B cell (primary cell): Measurements from ENCODE around the gene RPL41. TPM values are rescaled to one million over a fixed set of nuclear protein-coding genes. Genes with fewer than 3 reads are reported as not detected.

Experiments
- ATAC-seq: fragments of 200-7000 bp; cut with Tn5 transposase; one replicate; pipeline ENCODE4 v1.10.0; 2021; ENCODE audit warnings: low read depth, mild to moderate bottlenecking, moderate number of reproducible peaks, moderate library complexity
- CTCF ChIA-PET: fragments of 350-600 bp; sonication (Branson Sonifier 250); formaldehyde crosslinking; loops from one replicate; lab custom pipeline; 2021; ENCODE audit warnings: antibody characterized with exemption, inconsistent platforms; lab: Charles Lee
- POLR2A ChIA-PET: fragments of 350-600 bp; sonication (Branson Sonifier 250); formaldehyde crosslinking; loops from one replicate; lab custom pipeline; 2021; ENCODE audit warnings: antibody characterized with exemption; lab: Charles Lee
- DNase-seq: peaks from one replicate; pipeline ENCODE4 v3.0.0; 2013
- H2AFZ ChIP-seq: 2 replicates; pipeline ENCODE4 v1.6.1; 2012; ENCODE audit warnings: mild to moderate bottlenecking, low read depth, low read length; ENCODE audit not compliant: insufficient read depth, poor library complexity, severe bottlenecking
- H3K27ac ChIP-seq, 2 donors: 1 replicate in 1 of 2; 2 replicates in 1 of 2; pipeline ENCODE4 v1.5.1; 2012 to 2013; ENCODE audit warnings: low read length in 2 of 2, mild to moderate bottlenecking in 2 of 2, moderate library complexity in 1 of 2
- H3K27me3 ChIP-seq, 4 experiments: fragments of 200-600 bp in 1 of 4; sonication (generic) in 1 of 4; replicated peaks in 1 of 4; 1 replicate in 2 of 4; 2 replicates in 2 of 4; pipeline versions ENCODE4 v1.6.1 to v1.7.0; 2013 to 2016; ENCODE audit warnings: low read length in 3 of 4, mild to moderate bottlenecking in 2 of 4, mixed read lengths in 1 of 4, moderate library complexity in 1 of 4; ENCODE audit not compliant: insufficient read depth in 4 of 4, control insufficient read depth in 3 of 4; ENCODE audit errors: control extremely low read depth in 1 of 4
- H3K36me3 ChIP-seq, 2 experiments: replicated peaks in 1 of 2; 1 replicate in 1 of 2; 2 replicates in 1 of 2; pipeline versions ENCODE4 v1.6.1 to v1.7.1; 2013; ENCODE audit warnings: low read length in 1 of 2; ENCODE audit not compliant: insufficient read depth in 2 of 2, control insufficient read depth in 1 of 2; ENCODE audit errors: control extremely low read depth in 1 of 2, extremely low read depth in 1 of 2
- H3K4me1 ChIP-seq, 2 donors: fragments of 200-600 bp in 1 of 2; sonication (generic) in 1 of 2; 1 replicate in 1 of 2; 2 replicates in 1 of 2; pipeline versions ENCODE4 v1.5.1 to v1.6.1; 2013 to 2017; ENCODE audit warnings: low read length in 2 of 2; ENCODE audit not compliant: control insufficient read depth in 2 of 2, insufficient read depth in 2 of 2
- H3K4me2 ChIP-seq: replicated peaks from 2 replicates; pipeline ENCODE3; 2012; ENCODE audit warnings: mild to moderate bottlenecking, low read depth, low read length; ENCODE audit not compliant: poor library complexity, severe bottlenecking
- H3K4me3 ChIP-seq, 5 experiments: fragments of 200-600 bp in 1 of 5; sonication (generic) in 1 of 5; 1 replicate in 3 of 5; 2 replicates in 2 of 5; pipeline versions ENCODE4 v1.5.1 to v1.7.0; 2011 to 2016; ENCODE audit warnings: low read length in 4 of 5, mild to moderate bottlenecking in 4 of 5, low read depth in 2 of 5, control low read depth in 1 of 5, moderate library complexity in 1 of 5; ENCODE audit not compliant: insufficient read depth in 1 of 5; ENCODE audit errors: control extremely low read depth in 1 of 5, extremely low read depth in 1 of 5
- H3K79me2 ChIP-seq: fragments of 200-600 bp; sonication (generic); one replicate; pipeline ENCODE4 v1.6.0; 2016; ENCODE audit warnings: low read length; ENCODE audit not compliant: control insufficient read depth, insufficient read depth
- H3K9ac ChIP-seq: fragments of 200-600 bp; sonication (generic); 2 replicates; pipeline ENCODE4 v1.6.1; 2017; ENCODE audit warnings: mild to moderate bottlenecking, low read length, moderate library complexity
- H3K9me3 ChIP-seq, 3 donors: one replicate each; pipeline versions ENCODE4 v1.6.1 to v1.7.1; 2013; ENCODE audit warnings: low read length in 2 of 3; ENCODE audit not compliant: control insufficient read depth in 2 of 3, insufficient read depth in 1 of 3; ENCODE audit errors: control extremely low read depth in 1 of 3
- H4K20me1 ChIP-seq: 2 replicates; pipeline ENCODE4 v1.6.0; 2012; ENCODE audit warnings: mild to moderate bottlenecking, low read length; ENCODE audit not compliant: insufficient read depth, control insufficient read depth, poor library complexity, severe bottlenecking
- H3K27ac Mint-ChIP-seq: one replicate; pipeline ENCODE4 v1.8.0; 2021; ENCODE audit warnings: mixed read lengths
- H3K27me3 Mint-ChIP-seq: one replicate; pipeline ENCODE4 v1.8.0; 2021; ENCODE audit warnings: mixed read lengths
- H3K4me1 Mint-ChIP-seq: one replicate; pipeline ENCODE4 v1.8.0; 2021; ENCODE audit warnings: mixed read lengths
- H3K4me3 Mint-ChIP-seq: one replicate; pipeline ENCODE4 v1.8.0; 2021; ENCODE audit warnings: mixed read lengths
- H3K9me3 Mint-ChIP-seq: one replicate; pipeline ENCODE4 v1.8.0; 2022; ENCODE audit warnings: mixed read lengths; ENCODE audit not compliant: insufficient read depth
- EZH2 ChIP-seq: IDR thresholded peaks from 2 replicates; pipeline ENCODE4 v1.6.1; 2012; ENCODE audit warnings: borderline replicate concordance, low read depth, mild to moderate bottlenecking, moderate library complexity, low read length; ENCODE audit not compliant: insufficient read depth, poor library complexity, severe bottlenecking
- WGBS: methylation state at CpG from one replicate; pipeline ENCODE4 v1.1.5; 2013; ENCODE audit warnings: missing lambda C conversion rate; ENCODE audit not compliant: insufficient coverage; 5-methylcytosine and 5-hydroxymethylcytosine counted together
- intact Hi-C: fragments of 100-400 bp; cut with micrococcal nuclease; formaldehyde crosslinking; loops from one replicate; pipeline ENCODE4 v1.10.0; 2022
- polyA plus RNA-seq: library from polyadenylated mRNA; depleted of rRNA; stranded (reverse); fragments of >200 nt; gene quantifications from 2 replicates; pipeline ENCODE4 v1.2.3, GENCODE V29; 2012
- total RNA-seq, 2 donors: library from RNA; stranded (reverse); fragments of 120-200 nt in 1 of 2; gene quantifications; 1 replicate in 1 of 2; 2 replicates in 1 of 2; pipeline versions ENCODE4 v1.2.3 to v1.2.4, GENCODE V29; 2013 to 2022
- TF ChIP-seq, protein P1 (sequence below): fragments of 200-600 bp; IDR thresholded peaks from one replicate; pipeline ENCODE4 v1.8.0; 2022; ENCODE audit warnings: antibody characterized with exemption, mild to moderate bottlenecking

RPL41 gene
- total and polyA plus RNA-seq, 2 donors (not counting 1 experiment from before 2014, with no cell fraction given) = 4,738 to 10,371 TPM

DNA sequence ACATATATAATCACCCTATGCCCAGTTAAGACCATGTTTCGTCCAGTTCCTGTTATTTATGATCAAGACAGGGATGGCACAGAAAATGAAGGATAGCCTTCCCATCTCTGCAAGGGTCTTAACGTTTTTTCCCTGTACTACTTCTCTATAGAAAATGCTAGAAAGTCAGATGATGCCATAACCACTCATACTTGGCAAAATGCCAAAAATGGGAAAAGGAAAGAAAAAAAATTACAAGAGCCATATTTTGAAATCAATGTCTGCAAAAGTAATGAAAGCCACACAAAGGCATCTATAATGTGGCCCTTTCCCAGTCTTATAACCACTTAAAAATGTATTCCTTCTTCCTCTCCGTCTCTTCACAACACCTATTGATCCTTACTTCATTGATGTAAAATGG, 34.1 kb downstream of the RPL41 start:
- Histone ChIP-seq H3K4me1 (peaks cover 15 to 20% of the 10 kb centered on the region in 2 donors), H3K27me3 (no peaks in the 10 kb centered on the region), H3K4me2 (no peak overlapping the region), H3K27ac (no peak overlapping the region), H3K9ac (no peak overlapping the region), H3K4me3 (no peak overlapping the region), H3K9me3 (no peaks in the 10 kb centered on the region), H4K20me1 (no peaks in the 10 kb centered on the region), H3K36me3 (peaks cover 0 to 3% of the 10 kb centered on the region in 2 experiments), H3K79me2 (peaks cover 41% of the 10 kb centered on the region), H2AFZ (no peak overlapping the region)
- peak overlapping the region; percentile 98 for H3K27ac Mint-ChIP-seq
- H3K27me3 Mint-ChIP-seq = no peaks in the 10 kb centered on the region
- TF ChIP-seq EZH2 = no peak
- TF ChIP-seq, protein P1, sequence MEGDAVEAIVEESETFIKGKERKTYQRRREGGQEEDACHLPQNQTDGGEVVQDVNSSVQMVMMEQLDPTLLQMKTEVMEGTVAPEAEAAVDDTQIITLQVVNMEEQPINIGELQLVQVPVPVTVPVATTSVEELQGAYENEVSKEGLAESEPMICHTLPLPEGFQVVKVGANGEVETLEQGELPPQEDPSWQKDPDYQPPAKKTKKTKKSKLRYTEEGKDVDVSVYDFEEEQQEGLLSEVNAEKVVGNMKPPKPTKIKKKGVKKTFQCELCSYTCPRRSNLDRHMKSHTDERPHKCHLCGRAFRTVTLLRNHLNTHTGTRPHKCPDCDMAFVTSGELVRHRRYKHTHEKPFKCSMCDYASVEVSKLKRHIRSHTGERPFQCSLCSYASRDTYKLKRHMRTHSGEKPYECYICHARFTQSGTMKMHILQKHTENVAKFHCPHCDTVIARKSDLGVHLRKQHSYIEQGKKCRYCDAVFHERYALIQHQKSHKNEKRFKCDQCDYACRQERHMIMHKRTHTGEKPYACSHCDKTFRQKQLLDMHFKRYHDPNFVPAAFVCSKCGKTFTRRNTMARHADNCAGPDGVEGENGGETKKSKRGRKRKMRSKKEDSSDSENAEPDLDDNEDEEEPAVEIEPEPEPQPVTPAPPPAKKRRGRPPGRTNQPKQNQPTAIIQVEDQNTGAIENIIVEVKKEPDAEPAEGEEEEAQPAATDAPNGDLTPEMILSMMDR = no peak
- no peak for DNase-seq
- no peaks in the 10 kb centered on the region for H3K9me3 Mint-ChIP-seq
- ATAC-seq = no peak
- peak overlapping the region; percentile 58 for H3K4me3 Mint-ChIP-seq
- WGBS = no CpG with 5 or more reads among the region's 3 CpGs
- peaks cover 31% of the 10 kb centered on the region for H3K4me1 Mint-ChIP-seq
- ChIA-PET CTCF (interaction anchor here (1.5 to 1.6 kb wide), 2 partner anchors 24 to 39 kb away, joined by 5 to 8 read pairs; partner anchors contain the start of gene SMARCC2), POLR2A (interaction anchor here (1.1 to 2.1 kb wide), 2 partner anchors 13 to 22 kb away, joined by 3 to 28 read pairs; partner anchors contain the start of gene ESYT1)
- intact Hi-C loops = loop anchor here (10.0 kb wide), 1 partner anchor 924 kb away; the partner anchor contains the start of gene NEMP1

DNA sequence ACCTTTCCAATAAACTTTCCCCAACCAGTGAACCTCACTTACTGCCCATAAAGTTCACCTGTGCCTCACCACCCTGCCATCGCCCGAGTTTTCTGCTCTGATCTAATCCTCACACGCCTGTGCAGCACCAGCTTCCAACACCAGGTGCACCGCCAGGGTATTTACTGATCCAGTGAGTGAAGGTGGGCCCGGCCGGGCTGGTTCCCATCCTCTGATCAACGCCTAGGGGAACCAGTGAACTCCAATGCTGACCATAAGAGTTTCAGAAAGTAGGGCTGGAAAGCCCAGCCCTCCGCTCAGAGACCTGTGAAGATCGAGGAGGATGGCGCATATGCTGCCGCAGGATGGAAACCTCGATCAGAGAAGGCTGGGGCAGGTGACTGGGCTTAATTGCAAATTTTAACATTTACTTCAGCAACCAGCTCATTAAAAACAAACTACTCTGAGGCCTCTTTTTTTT, 35.3 kb downstream of the RPL41 start:
- WGBS = 7% methylated on average over 12 of the region's 12 CpGs
- Histone ChIP-seq H3K27ac (peak overlapping the region; percentile 74 to 88), H3K27me3 (no peaks in the 10 kb centered on the region), H4K20me1 (no peaks in the 10 kb centered on the region), H3K36me3 (peaks cover 0 to 3% of the 10 kb centered on the region in 2 experiments), H3K9ac (peak overlapping the region; percentile 88), H3K4me1 (peaks cover 15 to 22% of the 10 kb centered on the region in 2 donors), H3K4me2 (peak overlapping the region; percentile 89), H3K79me2 (peaks cover 52% of the 10 kb centered on the region), H3K9me3 (no peaks in the 10 kb centered on the region), H2AFZ (peak overlapping the region; percentile 94), H3K4me3 (peak overlapping the region; percentile 54 to 89 (median 81))
- POLR2A ChIA-PET = interaction anchor here (0.5 to 2.1 kb wide), 11 partner anchors 12 to 411 kb away, joined by 3 to 28 read pairs (median 3); partner anchors contain the start of genes COQ10A, ESYT1, IL23A and PA2G4
- no peak for TF ChIP-seq EZH2
- TF ChIP-seq, protein P1 = peak; percentile 74
- Mint-ChIP-seq H3K4me3 (peak overlapping the region; percentile 94), H3K27me3 (no peaks in the 10 kb centered on the region), H3K27ac (peak overlapping the region; percentile 98), H3K4me1 (peaks cover 33% of the 10 kb centered on the region), H3K9me3 (no peaks in the 10 kb centered on the region)
- DNase-seq (peak; percentile 69), ATAC-seq (peak; percentile 53)
- intact Hi-C loops = loop anchor here (1.0 to 10.0 kb wide), 3 partner anchors 25 to 923 kb away; partner anchors contain the start of genes NEMP1 and PA2G4
- CTCF ChIA-PET = interaction anchor here (0.9 to 1.4 kb wide), 5 partner anchors 22 to 37 kb away, joined by 5 to 11 read pairs (median 9); partner anchors contain the start of genes ESYT1, SMARCC2 and ZC3H10
